Measurements from ENCODE around the gene ST3GAL6.

Gene ST3GAL6

GRCh38 chr3:98843266-98843959, 80.3 kb downstream of the ST3GAL6 start:
- DNase-seq (ENCODE audit: low spot score), result no peak
- TF ChIP-seq CTCF (IDR thresholded peaks at IDR 0.05; ENCODE audit: extremely low read depth, missing control alignments), result no peak

All from GM20000 (cell line).